IMR-90 (cell line): ENCODE data around the gene NF1.

ENCODE experiments used
- BHLHE40 ChIP-seq: fragments of 150-350 bp; IDR thresholded peaks from 2 replicates; pipeline ENCODE4 v1.6.1; 2016; ENCODE audit warnings: mild to moderate bottlenecking, low read depth, low read length
- CEBPB ChIP-seq: IDR thresholded peaks from 2 replicates; pipeline ENCODE4 v1.6.1; 2012; ENCODE audit warnings: low read depth, low read length, improper control_type of control experiment
- FOS ChIP-seq: fragments of 150-350 bp; IDR thresholded peaks from 2 replicates; pipeline ENCODE4 v1.6.1; 2016; ENCODE audit warnings: low read depth, low read length
- MAFK ChIP-seq: IDR thresholded peaks from 2 replicates; pipeline ENCODE4 v1.6.1; 2012; ENCODE audit warnings: low read depth, low read length, improper control_type of control experiment
- MAZ ChIP-seq: IDR thresholded peaks from 2 replicates; pipeline ENCODE4 v1.6.1; 2012; ENCODE audit warnings: low read depth, mild to moderate bottlenecking, low read length, improper control_type of control experiment, moderate library complexity, borderline replicate concordance
- MXI1 ChIP-seq: IDR thresholded peaks from 2 replicates; pipeline ENCODE4 v1.6.1; 2012; ENCODE audit warnings: low read depth, mild to moderate bottlenecking, low read length, moderate library complexity, borderline replicate concordance
- POLR2A ChIP-seq: IDR thresholded peaks from 2 replicates; pipeline ENCODE4 v1.6.1; 2012; ENCODE audit warnings: mild to moderate bottlenecking, low read depth, low read length
- RAD21 ChIP-seq: IDR thresholded peaks from 2 replicates; pipeline ENCODE4 v1.6.1; 2012; ENCODE audit warnings: low read length, improper control_type of control experiment
- RFX5 ChIP-seq: IDR thresholded peaks from 2 replicates; pipeline ENCODE4 v1.8.0; 2012; ENCODE audit warnings: low read depth, mild to moderate bottlenecking, low read length, moderate library complexity
- SMC3 ChIP-seq: fragments of 150-350 bp; IDR thresholded peaks from 2 replicates; pipeline ENCODE4 v1.6.1; 2016; ENCODE audit warnings: low read depth, mild to moderate bottlenecking, antibody characterized with exemption, low read length, moderate library complexity
- TF ChIP-seq, protein P1 (sequence below): conservative IDR thresholded peaks from 2 replicates; pipeline ENCODE4 v1.5.1; 2012; ENCODE audit warnings: mild to moderate bottlenecking, low read depth, low read length, improper control_type of control experiment
- TF ChIP-seq, protein P2 (sequence below): fragments of 150-350 bp; IDR thresholded peaks from 2 replicates; pipeline ENCODE4 v1.6.1; 2016; ENCODE audit warnings: low read depth, mild to moderate bottlenecking, low read length, moderate library complexity, borderline replicate concordance
- TF ChIP-seq, protein P3 (sequence below): fragments of 150-350 bp; IDR thresholded peaks from 2 replicates; pipeline ENCODE4 v1.6.1; 2017; ENCODE audit warnings: mild to moderate bottlenecking, antibody characterized with exemption, low read length, low read depth

DNA sequence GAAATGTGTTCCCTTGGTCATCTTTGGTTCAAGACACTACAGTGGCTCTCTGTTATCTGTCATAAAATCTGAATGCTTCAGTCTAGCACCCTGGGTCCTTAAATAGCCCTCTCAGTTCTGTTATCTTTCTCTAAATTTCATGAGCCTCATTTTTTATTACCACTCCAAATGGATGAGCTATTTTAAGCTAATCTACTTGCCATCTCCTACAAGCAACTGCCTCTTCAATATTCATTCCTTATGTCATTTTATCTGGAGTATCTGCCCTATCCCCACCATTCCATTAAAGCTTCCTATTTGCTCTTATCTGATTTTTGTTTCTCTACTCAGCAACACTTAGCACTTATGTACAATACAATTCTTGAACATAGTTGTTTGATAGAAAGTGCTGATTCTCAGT lies 254.7 kb downstream of the NF1 start:
- TF ChIP-seq, protein P1, sequence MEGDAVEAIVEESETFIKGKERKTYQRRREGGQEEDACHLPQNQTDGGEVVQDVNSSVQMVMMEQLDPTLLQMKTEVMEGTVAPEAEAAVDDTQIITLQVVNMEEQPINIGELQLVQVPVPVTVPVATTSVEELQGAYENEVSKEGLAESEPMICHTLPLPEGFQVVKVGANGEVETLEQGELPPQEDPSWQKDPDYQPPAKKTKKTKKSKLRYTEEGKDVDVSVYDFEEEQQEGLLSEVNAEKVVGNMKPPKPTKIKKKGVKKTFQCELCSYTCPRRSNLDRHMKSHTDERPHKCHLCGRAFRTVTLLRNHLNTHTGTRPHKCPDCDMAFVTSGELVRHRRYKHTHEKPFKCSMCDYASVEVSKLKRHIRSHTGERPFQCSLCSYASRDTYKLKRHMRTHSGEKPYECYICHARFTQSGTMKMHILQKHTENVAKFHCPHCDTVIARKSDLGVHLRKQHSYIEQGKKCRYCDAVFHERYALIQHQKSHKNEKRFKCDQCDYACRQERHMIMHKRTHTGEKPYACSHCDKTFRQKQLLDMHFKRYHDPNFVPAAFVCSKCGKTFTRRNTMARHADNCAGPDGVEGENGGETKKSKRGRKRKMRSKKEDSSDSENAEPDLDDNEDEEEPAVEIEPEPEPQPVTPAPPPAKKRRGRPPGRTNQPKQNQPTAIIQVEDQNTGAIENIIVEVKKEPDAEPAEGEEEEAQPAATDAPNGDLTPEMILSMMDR, result no peak
- TF ChIP-seq POLR2A, result no peak
- no peak for TF ChIP-seq RFX5
- TF ChIP-seq CEBPB, result no peak
- no peak for TF ChIP-seq BHLHE40
- TF ChIP-seq MAZ, result no peak
- no peak for TF ChIP-seq MXI1
- no peak for TF ChIP-seq FOS
- TF ChIP-seq, protein P2, sequence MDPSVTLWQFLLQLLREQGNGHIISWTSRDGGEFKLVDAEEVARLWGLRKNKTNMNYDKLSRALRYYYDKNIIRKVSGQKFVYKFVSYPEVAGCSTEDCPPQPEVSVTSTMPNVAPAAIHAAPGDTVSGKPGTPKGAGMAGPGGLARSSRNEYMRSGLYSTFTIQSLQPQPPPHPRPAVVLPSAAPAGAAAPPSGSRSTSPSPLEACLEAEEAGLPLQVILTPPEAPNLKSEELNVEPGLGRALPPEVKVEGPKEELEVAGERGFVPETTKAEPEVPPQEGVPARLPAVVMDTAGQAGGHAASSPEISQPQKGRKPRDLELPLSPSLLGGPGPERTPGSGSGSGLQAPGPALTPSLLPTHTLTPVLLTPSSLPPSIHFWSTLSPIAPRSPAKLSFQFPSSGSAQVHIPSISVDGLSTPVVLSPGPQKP, result no peak
- TF ChIP-seq, protein P3, sequence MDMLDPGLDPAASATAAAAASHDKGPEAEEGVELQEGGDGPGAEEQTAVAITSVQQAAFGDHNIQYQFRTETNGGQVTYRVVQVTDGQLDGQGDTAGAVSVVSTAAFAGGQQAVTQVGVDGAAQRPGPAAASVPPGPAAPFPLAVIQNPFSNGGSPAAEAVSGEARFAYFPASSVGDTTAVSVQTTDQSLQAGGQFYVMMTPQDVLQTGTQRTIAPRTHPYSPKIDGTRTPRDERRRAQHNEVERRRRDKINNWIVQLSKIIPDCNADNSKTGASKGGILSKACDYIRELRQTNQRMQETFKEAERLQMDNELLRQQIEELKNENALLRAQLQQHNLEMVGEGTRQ, result no peak
- TF ChIP-seq SMC3, result no peak
- no peak for TF ChIP-seq MAFK
- no peak for TF ChIP-seq RAD21
